Erythroblast (primary cell): ENCODE results near the gene PLCH2.

Experiments
- DNase-seq, 2 experiments: peaks; one replicate each; lab custom pipeline; 2025; lab: John Stamatoyannopoulos, UW
- GATA1 ChIP-seq: IDR thresholded peaks from 2 replicates; pipeline ENCODE4 v1.6.1; 2011; ENCODE audit warnings: low read depth, mild to moderate bottlenecking, control low read depth, low read length, moderate library complexity
- POLR2A ChIP-seq: IDR thresholded peaks from 2 replicates; pipeline ENCODE4 v1.6.1; 2011; ENCODE audit warnings: mild to moderate bottlenecking, low read length

Gene PLCH2

GRCh38 chr1:2480986-2481364, 4.9 kb downstream of the PLCH2 start:
- DNase-seq = no peak
- TF ChIP-seq POLR2A (no peak), GATA1 (no peak)

- DNase-seq = no peak
- TF ChIP-seq POLR2A (no peak), GATA1 (no peak)
These were observed 5.8 kb downstream of the PLCH2 start for GRCh38 chr1:2481885-2482284.

- no peak for DNase-seq
- TF ChIP-seq POLR2A (no peak), GATA1 (no peak)
These were observed 6.5 kb downstream of the PLCH2 start for GRCh38 chr1:2482588-2482987.

- no peak for DNase-seq
- TF ChIP-seq POLR2A = no peak
- TF ChIP-seq GATA1 = no peak
These were observed 6.9 kb downstream of the PLCH2 start for GRCh38 chr1:2483026-2483425.

- TF ChIP-seq GATA1 = no peak
- TF ChIP-seq POLR2A = no peak
- DNase-seq = no peak
These were observed 7.9 kb downstream of the PLCH2 start for GRCh38 chr1:2483970-2484369.

DNA sequence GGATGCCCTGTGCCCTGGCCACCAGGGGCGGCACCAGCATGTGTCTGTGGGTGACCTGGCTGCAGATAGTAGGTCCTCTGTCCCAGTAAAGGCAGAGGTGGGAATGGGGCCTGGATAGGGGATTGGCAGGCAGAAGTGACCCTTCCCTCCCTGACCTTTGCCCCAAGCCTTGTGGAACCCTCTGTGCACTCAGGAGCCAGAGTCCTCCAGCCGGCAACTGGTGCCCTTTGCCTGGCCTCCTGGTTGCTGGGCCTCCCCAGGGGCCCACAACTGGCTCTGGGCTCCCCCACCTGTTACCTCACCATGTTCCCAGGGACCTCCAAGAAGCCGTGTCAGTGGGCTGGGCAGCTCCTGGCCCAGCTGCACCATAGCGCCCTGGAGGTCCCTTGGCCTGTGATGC, 10.0 kb downstream of the PLCH2 start:
- DNase-seq = no peak
- no peak for TF ChIP-seq GATA1
- no peak for TF ChIP-seq POLR2A

DNA sequence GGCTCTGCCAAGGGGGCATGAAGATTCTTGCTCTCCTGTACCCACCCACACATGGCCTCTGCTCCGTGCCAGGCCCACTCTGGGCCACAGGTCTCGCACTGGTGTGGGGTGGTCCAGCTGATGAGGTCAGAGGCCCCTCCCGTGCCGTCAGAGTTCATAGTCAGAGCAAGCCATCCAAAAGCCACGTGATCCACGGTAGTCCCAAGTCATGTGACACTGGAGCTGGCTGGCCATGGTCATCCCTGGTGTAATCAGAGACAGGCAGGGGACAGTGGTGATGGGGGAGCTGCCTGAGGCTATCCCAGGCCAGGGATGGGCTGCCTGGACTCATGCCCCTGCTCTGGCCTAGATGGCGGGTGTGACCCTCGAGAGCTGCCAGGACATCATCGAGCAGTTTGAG, 10.5 kb downstream of the PLCH2 start:
- TF ChIP-seq GATA1 (no peak), POLR2A (no peak)
- DNase-seq = no peak

GRCh38 chr1:2488688-2489087, 12.6 kb downstream of the PLCH2 start:
- DNase-seq = no peak
- no peak for TF ChIP-seq GATA1

DNA sequence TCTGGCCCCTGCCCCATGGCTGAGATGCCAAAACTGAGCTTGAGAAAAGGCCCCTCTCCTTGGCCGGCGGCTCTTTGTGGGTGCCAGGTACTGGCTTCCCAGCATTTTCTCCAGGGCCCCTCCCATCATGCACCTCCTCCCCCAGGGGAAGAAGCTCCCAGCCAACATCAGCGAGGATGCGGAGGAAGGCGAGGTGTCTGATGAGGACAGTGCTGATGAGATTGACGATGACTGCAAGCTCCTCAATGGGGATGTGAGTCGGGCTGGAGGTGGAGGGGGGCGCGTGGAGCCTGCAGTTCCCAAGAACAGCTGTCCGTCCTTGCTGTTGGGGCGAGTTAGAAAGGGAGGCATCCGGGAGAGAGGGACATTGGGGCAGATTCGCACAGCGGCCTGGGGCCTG, 13.5 kb downstream of the PLCH2 start:
- DNase-seq = no peak
- TF ChIP-seq POLR2A (no peak), GATA1 (no peak)

GRCh38 chr1:2492091-2492490, 16.0 kb downstream of the PLCH2 start:
- TF ChIP-seq POLR2A (no peak), GATA1 (no peak)

GRCh38 chr1:2493218-2493617, 17.1 kb downstream of the PLCH2 start:
- TF ChIP-seq GATA1 = no peak

More at GRCh38 chr1:2492091-2492490, 16.0 kb downstream of the PLCH2 start:
- no peak for DNase-seq

DNA sequence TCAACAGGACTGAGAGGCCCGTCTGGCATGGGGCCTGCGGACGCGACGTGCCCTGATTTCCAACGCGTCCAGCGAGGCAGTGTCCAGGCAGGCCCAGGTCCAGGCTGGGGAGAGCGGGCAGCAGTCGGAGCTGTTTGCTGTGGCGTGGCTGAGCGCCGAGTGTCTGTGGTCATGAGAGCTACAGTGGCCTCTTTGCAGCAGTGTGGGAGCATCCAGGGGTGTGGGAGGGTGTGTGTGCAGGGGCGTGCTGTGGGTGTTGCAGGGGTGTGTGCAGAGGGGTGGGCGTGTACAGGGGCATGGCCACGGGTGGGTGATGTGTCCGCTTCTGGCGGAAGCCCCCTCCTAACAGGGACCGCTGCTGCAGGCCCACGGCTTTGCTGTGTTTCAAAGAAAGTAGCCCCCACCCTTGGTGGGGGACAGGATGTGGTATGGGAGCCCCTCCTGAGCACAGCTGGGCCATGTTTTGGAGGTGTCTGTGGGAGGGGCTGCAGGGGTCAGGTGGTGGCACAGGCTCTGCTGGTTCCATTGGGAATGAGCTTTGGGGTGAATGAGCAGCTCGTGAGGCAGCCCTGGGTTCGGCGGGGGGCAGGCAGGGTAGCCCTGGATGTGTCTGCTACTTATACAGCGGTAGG, 17.7 kb downstream of the PLCH2 start:
- no peak for DNase-seq
- TF ChIP-seq GATA1 (no peak), POLR2A (no peak)

More at GRCh38 chr1:2493218-2493617, 17.1 kb downstream of the PLCH2 start:
- no peak for DNase-seq

DNA sequence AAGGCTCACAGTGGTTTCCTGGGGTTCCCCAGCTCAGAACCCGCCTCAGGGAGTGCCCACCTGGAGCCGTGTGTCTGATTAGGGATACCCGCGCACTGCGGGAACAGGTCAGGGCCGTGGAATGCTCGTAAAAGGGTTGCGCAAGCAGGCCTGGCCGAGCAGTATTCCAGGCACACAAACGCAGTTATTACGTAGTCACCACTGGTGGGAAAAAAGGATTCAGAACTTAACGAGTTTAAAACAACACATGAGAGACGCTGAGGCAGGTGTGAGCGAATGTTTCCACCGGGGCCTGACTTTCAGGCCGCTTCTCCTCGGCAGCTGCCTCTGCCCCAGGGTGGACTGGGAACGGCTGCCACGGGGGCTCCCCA, 18.2 kb downstream of the PLCH2 start:
- TF ChIP-seq GATA1 (no peak), POLR2A (no peak)
- DNase-seq = no peak

- no peak for DNase-seq
- TF ChIP-seq GATA1 (no peak), POLR2A (no peak)
These were observed 18.9 kb downstream of the PLCH2 start for GRCh38 chr1:2495026-2495425.

DNA sequence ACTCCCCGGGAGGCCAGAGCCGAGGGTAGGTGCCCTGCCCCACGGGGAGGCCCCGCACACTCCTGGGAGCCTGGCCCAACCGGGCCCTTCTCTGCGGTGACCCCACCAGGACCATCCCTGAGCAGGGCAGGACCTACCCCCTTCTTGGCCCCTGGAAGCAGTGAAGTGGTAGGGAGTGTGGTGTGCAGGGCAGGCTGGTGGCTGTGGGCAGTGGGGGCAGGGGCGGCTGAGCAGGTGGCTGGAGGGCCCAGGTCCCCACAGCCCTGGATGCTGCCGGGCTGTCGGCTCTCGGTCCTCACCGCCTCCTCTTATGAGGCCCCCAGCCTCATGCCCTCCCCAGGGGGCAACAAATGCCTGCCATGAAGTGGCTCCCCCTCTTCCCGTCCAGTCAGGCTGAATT, 19.5 kb downstream of the PLCH2 start:
- DNase-seq = no peak
- TF ChIP-seq GATA1 = no peak
- TF ChIP-seq POLR2A = no peak

DNA sequence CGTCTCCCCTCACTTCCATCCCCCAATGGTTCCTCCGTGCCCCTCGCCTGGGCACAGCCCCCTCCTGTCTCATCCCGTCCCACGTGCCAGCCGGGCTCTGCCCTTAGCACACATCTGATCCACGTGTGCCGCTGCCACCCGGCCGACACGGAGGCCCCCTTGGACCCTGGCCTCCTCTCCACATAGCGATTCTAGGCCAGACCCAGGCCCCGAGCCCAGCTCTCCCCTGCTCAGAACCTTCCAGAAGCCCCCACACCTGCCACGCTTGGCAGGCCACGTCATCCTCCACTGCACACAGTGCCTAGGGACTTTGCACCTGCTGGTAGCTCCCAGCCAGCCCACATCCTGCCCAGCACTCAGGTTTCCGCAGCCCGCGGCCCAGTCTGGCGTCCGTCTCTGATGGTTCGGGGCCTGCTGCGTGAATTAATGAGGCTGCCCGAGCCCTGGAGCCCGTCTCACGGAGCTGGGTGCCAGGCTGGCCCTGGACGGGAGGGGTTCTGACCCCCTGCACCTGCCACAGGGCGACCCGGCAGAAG, 20.1 kb downstream of the PLCH2 start:
- DNase-seq = no peak

More for the DNA sequence above, 20.1 kb downstream of the PLCH2 start:
- no peak for TF ChIP-seq POLR2A
- TF ChIP-seq GATA1 = no peak
